H7 (cell line): ENCODE data around the gene STC2. TPM values are rescaled to one million over a fixed set of nuclear protein-coding genes. Genes with fewer than 3 reads are reported as not detected.
"Not testable (repeated sequence)": the region's sequence is repeated elsewhere in the genome, so short reads cannot be mapped to it uniquely, and the experiment has no call there.

Experiments
- DNase-seq: peaks from one replicate; pipeline ENCODE4 v3.0.0; 2012
- H3K27me3 ChIP-seq: 2 replicates; pipeline ENCODE4 v1.6.0; 2011; ENCODE audit warnings: mild to moderate bottlenecking, low read length; ENCODE audit not compliant: control insufficient read depth, insufficient read depth
- H3K36me3 ChIP-seq: replicated peaks from 2 replicates; pipeline ENCODE4 v1.5.1; 2011; ENCODE audit warnings: low read length; ENCODE audit not compliant: control insufficient read depth, insufficient read depth
- H3K4me3 ChIP-seq: 2 replicates; pipeline ENCODE4 v1.5.1; 2011; ENCODE audit warnings: low read depth, mild to moderate bottlenecking, control low read depth, low read length, moderate library complexity; ENCODE audit not compliant: insufficient read depth
- total RNA-seq: library from RNA; depleted of rRNA; stranded (reverse); fragments of >200 nt; shearing (Covaris generic); gene quantifications from 2 replicates; pipeline ENCODE4 v1.2.3, GENCODE V29; 2014; rRNA removed

STC2 gene
- total RNA-seq: 17.8 and 29.5 TPM in 2 replicates

- Histone ChIP-seq H3K36me3 (peaks cover 25% of the 10 kb centered on the region), H3K4me3 (peak within 1 kb of the TSS; percentile 91), H3K27me3 (peaks cover 22% of the 10 kb centered on the region)
- peak; percentile 98 for DNase-seq
Measured at GRCh38 chr5:173327948-173328843, at the start of gene STC2. Gene STC2, minus strand, starts transcription at chr5:173328414. Its CDS starts 221 bp downstream, at chr5:173328193.

GRCh38 chr5:173371400-173371799 is 43.2 kb upstream of the STC2 start:
- Histone ChIP-seq H3K36me3 (no peaks in the 10 kb centered on the region), H3K4me3 (no peak overlapping the region), H3K27me3 (no peaks in the 10 kb centered on the region)
- no peak for DNase-seq

GRCh38 chr5:173363406-173363805 is 35.2 kb upstream of the STC2 start:
- not testable (repeated sequence) for H3K27me3 ChIP-seq, DNase-seq, H3K4me3 ChIP-seq, H3K36me3 ChIP-seq

GRCh38 chr5:173355561-173355960 is 27.3 kb upstream of the STC2 start:
- H3K36me3 ChIP-seq: no peaks in the 10 kb centered on the region
- no peak for DNase-seq
- no peaks in the 10 kb centered on the region; the same call in 1 of the 2 replicates for H3K27me3 ChIP-seq
- H3K4me3 ChIP-seq: no peak overlapping the region

GRCh38 chr5:173354645-173355044 is 26.4 kb upstream of the STC2 start:
- Histone ChIP-seq H3K4me3 (no peak overlapping the region), H3K36me3 (no peaks in the 10 kb centered on the region), H3K27me3 (no peaks in the 10 kb centered on the region; the same call in 1 of the 2 replicates)
- no peak for DNase-seq

GRCh38 chr5:173352366-173353349 is 24.4 kb upstream of the STC2 start:
- Histone ChIP-seq H3K27me3 (no peaks in the 10 kb centered on the region; the same call in 1 of the 2 replicates), H3K4me3 (no peak overlapping the region), H3K36me3 (no peaks in the 10 kb centered on the region)
- no peak for DNase-seq

- no peak overlapping the region for H3K4me3 ChIP-seq
- H3K27me3 ChIP-seq: no peaks in the 10 kb centered on the region
- H3K36me3 ChIP-seq: no peaks in the 10 kb centered on the region
- DNase-seq: no peak
Measured at GRCh38 chr5:173342813-173343755, 14.9 kb upstream of the STC2 start.

GRCh38 chr5:173341961-173342430 is 13.8 kb upstream of the STC2 start:
- H3K27me3 ChIP-seq: no peaks in the 10 kb centered on the region
- H3K4me3 ChIP-seq: no peak overlapping the region
- no peaks in the 10 kb centered on the region for H3K36me3 ChIP-seq
- no peak for DNase-seq

GRCh38 chr5:173340984-173341383 is 12.8 kb upstream of the STC2 start:
- Histone ChIP-seq H3K27me3 (no peaks in the 10 kb centered on the region), H3K4me3 (no peak overlapping the region), H3K36me3 (no peaks in the 10 kb centered on the region)
- no peak for DNase-seq

GRCh38 chr5:173340451-173340850 is 12.2 kb upstream of the STC2 start:
- H3K36me3 ChIP-seq: no peaks in the 10 kb centered on the region
- DNase-seq: no peak
- no peak overlapping the region for H3K4me3 ChIP-seq

GRCh38 chr5:173339286-173339685 is 11.1 kb upstream of the STC2 start:
- Histone ChIP-seq H3K27me3 (no peaks in the 10 kb centered on the region), H3K36me3 (no peaks in the 10 kb centered on the region), H3K4me3 (no peak overlapping the region)
- no peak for DNase-seq

More at GRCh38 chr5:173340451-173340850, 12.2 kb upstream of the STC2 start:
- H3K27me3 ChIP-seq: no peaks in the 10 kb centered on the region

- Histone ChIP-seq H3K4me3 (no peak overlapping the region), H3K27me3 (no peaks in the 10 kb centered on the region), H3K36me3 (no peaks in the 10 kb centered on the region)
- DNase-seq: no peak
Measured at GRCh38 chr5:173338380-173339015, 10.3 kb upstream of the STC2 start.

- peaks cover 4% of the 10 kb centered on the region; the same call in 1 of the 2 replicates for H3K27me3 ChIP-seq
- no peak overlapping the region for H3K4me3 ChIP-seq
- no peaks in the 10 kb centered on the region for H3K36me3 ChIP-seq
- DNase-seq: no peak
Measured at GRCh38 chr5:173334808-173335207, 6.6 kb upstream of the STC2 start.
